Neural progenitor cell (in vitro differentiated cells): ENCODE measurements around the gene RET.
"Not testable (repeated sequence)": the region's sequence is repeated elsewhere in the genome, so short reads cannot be mapped to it uniquely, and the experiment has no call there.

Experiments used
- CTCF ChIP-seq: fragments of 200-600 bp; sonication (generic); IDR thresholded peaks from 2 replicates; pipeline ENCODE4 v1.5.1; 2017; ENCODE audit warnings: antibody characterized with exemption, mild to moderate bottlenecking
- EZH2 ChIP-seq: fragments of 200-600 bp; sonication (generic); IDR thresholded peaks from 2 replicates; pipeline ENCODE4 v1.6.1; 2017; ENCODE audit warnings: antibody characterized with exemption, mild to moderate bottlenecking, moderate library complexity
- EZH2phosphoT487 ChIP-seq: fragments of 200-600 bp; sonication (generic); IDR thresholded peaks from 2 replicates; pipeline ENCODE4 v1.6.1; 2017; ENCODE audit warnings: antibody characterized with exemption

DNA sequence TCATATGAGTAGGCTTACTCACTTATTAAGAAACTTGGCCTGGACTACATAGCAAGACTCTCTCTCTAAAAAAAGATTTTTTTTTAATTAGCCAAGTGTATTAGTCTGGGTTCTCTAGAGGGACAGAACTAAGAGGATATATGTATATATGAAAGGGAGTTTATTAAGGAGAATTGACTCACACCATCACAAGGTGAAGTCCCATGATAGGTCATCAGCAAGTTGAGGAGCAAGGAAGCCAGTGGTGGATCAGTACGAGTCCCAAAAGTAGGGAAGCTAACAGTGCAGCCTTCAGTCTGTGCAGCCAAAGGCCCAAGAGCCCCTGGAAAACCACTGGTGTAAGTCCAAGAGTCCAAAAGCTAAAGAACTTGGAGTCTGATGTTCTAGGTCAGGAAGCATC is 69.1 kb downstream of the RET start:
- not testable (repeated sequence) for TF ChIP-seq CTCF, EZH2, EZH2phosphoT487
